NCI-H1694 (cell line): ENCODE data around the gene TMEFF2.
"Not testable (repeated sequence)": the region's sequence is repeated elsewhere in the genome, so short reads cannot be mapped to it uniquely, and the experiment has no call there.

Source experiments
- DNase-seq: peaks from one replicate; lab custom pipeline; 2025; lab: John Stamatoyannopoulos, UW

Gene TMEFF2

DNA sequence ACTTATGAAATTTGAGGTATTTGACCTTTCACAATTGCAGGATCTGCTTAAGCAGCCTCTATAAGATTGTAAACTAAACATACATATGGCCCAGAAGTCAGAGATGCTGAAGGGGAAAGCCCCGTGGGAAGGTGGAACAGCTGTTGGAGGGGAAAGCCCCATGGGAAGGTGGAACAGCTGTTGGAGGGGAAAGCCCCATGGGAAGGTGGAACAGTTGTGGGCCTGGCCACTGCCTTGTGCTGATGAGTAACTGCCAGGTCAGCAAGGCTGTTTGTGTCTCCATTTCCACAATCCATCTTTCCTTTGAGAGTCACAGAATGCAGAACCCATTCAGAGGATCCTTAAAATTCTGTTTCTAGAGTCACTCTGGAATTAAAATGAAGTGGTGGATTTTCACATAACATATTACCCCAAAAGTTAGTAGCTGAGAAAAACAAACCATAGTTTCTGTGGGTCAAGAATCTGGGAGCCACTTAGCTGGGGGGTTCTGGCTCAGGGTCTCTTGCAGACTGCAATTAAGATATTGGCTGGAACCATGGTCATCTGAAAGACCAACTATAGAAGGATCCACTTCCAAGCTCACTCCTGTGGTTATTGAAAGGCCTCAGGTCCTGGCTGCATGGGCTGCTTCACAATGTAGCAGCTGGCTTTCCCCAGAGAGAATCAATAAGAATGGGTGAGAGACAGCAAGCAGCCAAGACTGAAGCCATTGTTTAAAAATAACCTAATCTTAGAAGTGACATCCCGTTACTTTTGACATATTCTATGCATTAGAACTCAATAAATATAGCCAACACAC, 261.2 kb downstream of the TMEFF2 start:
- DNase-seq: no peak

DNA sequence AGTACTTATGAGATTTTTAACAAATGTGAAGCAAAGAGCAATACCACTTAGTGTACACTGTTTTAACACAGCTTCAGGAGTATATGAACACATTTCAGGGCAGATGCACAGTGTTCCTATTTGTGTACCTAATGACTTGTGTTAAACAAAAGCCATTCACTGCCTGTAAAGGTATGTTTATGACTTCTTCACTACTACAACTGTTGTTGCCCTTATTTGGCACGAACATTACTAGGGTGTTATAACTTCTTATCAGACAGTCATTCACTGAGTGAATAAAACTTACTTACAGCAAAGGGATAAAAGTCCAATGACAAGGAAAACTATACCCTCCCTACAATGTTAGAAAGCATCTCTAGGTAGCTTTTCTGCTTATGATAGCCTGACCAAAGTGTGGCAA, 262.4 kb downstream of the TMEFF2 start:
- DNase-seq: no peak

DNA sequence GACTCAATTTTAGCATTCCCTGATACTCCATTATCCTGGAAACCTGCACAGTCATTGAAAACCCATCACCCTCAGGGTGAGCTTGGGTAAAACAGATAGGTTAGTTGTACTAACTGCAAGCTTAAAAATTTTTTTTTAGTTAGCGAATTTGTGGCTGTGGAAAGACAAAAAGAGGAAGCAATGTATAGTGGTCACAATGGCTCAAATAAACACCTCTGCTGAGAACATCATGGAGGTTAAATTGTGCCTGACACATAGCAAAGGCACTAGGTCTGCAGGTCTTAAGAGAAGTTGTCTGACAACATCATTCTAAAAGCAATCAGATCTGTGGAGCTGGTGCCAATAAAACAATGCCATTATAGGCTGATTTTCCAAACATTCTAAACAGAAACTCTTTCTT, 263.4 kb downstream of the TMEFF2 start:
- DNase-seq: no peak

DNA sequence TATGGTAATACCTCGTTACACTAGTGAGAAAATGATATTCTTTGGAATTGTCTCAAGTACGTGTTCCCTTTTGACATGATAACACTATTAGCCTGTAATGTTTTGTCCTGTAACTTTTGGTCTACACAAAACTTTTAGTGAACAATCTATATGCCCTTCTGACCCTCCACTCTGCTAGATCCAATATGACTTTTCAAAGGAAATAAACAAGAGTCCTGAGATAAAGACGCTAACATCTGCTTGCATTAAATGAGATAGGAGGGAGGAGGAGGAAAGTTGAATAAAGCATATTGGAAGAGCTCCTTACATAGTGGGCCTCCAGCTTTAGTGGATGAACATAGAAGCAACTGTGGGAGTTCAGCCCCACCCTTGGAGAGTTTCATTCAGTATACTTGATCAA, 264.5 kb downstream of the TMEFF2 start:
- no peak for DNase-seq

DNA sequence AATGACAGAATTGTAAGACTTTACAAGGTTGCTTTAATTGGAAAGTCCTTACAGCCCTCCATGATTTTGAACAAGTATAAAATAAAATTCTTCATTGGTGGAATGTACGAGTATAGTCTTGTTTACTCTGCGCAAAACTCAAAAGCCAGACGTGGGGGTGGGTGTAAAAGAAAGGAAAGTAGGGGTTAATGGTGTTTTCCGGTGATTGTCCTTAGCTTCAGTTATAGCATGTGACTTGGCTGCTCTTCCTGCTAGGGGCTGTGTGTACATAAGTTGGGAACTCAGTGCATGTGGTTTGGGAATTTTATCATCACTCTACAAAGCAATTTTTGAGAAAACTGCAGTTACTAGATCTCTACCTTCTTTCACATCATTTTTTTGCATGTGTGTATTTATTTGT, 265.4 kb downstream of the TMEFF2 start:
- DNase-seq: no peak

DNA sequence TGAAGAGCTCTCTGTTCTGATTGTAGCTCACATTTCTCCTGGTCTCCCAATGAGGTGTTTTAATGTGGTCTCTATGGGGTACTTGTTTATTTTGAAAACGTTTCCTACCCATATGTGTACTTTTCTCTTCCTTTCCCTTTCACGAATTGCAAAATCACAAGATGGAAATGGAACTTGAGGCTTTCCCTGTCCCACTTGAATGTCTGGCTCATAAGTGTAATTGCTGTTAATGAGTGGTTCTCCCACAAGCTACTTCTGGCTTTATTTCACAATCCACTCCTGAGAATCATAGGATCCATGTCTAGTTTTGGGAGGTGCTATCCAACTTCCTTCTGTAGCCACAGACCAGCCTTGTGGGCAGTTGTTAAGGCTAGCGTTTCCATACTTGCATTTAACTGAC, 266.7 kb downstream of the TMEFF2 start:
- no peak for DNase-seq

DNA sequence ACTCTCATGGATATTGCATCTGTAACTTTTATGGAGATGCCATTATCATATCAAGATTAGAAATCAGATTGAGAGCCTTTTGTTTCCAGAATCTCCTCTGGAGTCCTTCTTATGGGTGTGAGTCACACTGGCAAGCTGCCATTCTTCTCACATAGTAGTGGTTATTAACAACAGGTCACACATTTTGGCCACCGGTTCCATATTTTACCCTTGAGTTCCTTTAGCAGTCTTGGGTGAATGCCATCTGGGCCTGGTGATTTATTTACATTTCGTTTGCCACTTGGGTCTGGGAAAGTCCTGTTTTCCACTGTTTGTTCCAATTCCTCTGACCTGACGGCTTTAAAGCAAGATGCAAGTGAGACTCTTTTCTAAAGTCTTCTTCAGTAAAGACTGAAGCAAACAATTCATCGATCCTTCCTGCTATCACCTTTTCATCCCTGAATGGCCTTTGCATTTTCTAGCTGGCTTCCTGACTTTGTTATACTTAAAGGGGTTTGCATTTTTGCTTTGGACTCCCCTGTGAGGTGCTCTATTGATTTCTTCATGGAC, 267.3 kb downstream of the TMEFF2 start:
- DNase-seq: no peak

DNA sequence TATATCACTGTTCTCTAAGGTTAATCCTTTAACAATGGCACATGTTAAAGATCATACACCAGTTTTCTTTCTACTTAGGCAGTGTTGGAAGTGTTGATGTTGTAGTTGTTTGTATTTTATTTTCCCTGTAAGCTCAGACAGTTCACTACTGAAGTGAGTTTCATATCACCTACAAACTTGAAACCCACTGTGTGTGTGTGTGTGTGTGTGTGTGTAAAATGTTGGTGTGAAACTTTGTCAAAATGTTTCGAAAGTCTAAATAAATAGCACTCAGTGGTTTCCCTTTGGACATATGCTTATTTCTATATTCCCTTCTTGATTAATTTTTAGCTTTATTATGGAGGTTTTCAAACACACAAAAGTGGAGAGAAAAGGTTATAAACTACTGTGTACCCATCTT, 268.1 kb downstream of the TMEFF2 start:
- no peak for DNase-seq

DNA sequence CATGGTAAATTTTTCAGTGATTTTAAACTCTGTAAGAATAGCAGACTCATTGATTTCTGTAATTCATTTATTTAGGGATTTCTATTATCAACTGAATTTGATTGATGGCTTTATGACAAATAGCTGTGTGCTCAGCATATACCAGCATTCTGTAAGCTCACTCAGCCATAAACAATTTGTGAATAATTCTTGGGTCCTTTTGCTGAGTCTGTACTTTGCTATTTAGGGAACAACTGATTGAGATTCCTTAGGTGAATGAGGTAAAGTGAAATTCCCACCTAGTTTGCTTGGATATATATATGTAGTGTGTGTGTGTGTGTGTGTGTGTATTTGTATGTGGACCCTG, 271.1 kb downstream of the TMEFF2 start:
- no peak for DNase-seq

DNA sequence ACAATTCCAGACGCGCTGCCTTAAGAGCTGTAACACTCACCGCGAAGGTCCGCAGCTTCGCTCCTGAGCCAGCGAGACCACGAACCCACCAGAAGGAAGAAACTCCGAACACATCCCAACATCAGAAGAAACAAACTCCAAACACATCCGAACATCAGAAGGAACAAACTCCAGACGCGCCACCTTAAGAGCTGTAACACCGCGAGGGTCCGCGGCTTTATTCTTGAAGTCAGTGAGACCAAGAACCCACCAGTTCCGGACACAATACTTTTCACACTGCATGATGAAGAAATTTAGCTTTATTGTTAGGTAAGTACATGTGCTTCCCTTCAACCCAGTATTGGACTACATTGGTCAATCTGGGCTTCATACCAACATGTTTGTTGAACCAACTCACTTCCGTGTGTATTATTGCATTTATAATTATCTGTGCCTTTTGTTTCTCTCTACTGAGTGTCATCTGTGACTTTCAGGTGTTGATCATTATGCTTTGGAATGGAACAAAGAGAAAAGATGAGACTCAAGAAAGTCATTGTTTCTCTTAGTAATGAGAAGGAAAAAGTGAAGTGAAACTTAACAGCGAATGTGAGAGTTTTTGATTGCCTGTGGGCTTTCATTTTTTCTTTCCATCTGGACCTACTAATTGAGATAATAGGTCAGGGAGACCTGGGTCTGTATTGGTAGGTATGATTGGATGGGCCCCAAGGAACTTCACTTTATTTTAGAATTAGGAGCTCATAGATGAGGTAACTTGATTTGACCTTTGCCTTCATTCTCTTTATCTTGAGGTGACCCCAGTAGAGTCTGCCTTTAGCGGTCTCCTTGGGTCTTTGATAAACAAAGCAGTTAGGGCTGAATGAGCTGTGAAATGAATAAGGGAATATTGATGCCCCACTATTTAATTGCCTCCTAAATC, 271.7 kb downstream of the TMEFF2 start:
- no peak for DNase-seq

DNA sequence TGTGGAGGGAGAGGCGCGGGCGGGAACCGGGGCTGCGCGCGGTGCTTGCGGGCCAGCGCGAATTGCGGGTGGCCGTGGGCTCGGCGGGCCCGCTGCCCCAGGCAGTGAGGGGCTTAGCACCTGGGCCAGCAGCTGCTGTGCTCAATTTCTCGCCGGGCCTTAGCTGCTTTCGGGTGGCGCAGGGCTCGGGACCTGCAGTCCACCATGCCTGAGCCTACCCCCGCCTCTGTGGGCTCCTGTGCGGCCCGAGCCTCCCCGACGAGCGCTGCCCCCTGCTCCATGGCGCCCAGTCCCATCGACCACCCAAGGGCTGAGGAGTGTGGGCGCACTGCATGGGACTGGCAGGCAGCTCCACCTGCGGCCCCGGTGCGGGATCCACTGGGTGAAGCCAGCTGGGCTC, 273.1 kb downstream of the TMEFF2 start:
- DNase-seq: not testable (repeated sequence)

DNA sequence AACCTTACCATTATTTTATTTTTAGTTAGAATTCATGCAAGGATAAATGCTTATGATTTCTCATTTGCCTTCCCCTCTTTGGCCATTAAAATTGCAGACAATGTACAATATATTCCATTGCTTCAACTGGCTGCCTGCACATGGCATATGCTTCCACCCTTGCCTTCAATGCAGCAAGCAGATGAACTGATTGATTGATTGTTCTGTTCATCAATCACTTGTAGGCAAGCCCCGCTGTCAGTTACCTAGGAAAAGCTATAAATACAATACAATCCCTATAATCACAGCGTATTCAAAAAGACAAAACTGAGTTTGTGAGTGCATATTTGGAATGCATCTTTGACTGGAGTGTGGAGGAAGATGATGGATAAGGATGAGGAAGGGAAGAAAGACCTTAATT, 274.2 kb downstream of the TMEFF2 start:
- DNase-seq: no peak

DNA sequence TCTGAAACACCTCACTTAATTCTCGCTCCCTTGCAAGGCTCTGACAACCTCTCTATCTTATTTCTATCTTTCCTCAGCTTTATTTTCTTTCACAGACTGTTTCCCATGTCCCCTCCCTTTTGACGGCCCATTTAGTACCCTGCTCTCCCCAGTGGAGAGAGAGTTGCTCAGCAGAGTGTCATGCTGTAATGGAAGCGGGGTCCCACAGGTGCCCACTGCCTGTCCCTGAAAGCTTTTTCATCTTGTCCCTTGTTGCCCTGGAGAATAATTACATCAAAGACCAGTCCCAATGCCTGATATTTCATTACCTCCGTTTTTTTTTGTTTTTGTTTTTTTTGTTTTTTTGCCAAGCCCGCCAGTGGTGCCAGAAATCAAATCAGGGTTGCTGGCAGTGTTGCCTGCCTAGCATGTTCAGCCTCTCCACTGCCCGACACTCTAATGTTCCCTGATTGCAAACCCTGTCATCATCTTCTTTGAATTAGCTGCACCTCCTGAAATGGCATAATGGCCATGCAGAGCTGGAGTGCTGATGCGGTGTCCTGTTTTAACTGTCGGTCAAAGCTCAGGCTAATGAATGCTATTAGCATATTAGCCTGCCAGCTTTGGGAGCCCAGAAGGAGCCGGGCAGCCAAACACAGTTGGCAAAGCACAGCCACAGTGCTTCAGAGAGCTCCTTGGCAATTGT, 276.6 kb downstream of the TMEFF2 start:
- no peak for DNase-seq

DNA sequence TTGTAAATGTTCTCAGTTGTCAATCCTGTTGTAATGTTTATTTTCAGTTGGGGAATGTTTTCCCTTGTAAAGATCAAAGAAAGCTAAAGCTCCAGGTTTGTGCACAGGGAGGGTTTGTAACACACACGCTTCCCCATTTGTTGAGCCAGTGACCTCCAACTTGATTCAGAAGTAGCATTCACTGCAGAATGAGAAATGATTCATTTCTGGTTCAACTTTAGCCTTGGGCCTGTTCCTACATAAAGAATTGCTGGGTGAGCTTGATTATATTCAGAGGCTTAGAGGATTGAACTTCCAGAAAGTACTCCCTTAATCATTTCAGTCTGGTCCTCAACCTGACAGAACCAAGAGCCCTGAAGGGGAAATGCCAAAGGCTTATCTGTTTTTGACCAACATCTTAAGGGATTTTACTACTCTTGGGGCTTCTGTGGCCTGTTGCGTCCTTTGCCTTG, 277.3 kb downstream of the TMEFF2 start:
- DNase-seq: no peak

DNA sequence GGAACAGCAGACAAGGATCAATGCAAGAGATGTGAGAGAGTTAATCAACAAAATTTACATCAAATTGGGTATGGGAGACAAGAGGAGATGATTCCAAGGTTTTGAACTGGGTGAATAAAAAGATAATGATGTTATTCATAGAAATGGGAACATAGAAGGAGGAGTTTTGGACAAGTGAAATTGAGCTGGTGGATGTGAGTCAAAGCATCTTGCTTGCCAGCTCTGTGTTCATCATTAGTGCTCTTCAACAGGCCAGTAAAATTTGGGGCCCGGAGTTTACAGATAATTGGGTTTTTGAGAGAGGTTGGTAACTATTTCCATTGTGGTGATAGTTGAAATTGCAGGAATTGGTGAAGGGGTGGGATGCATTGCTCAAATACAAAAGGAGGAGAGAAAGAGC, 277.9 kb downstream of the TMEFF2 start:
- DNase-seq: no peak

DNA sequence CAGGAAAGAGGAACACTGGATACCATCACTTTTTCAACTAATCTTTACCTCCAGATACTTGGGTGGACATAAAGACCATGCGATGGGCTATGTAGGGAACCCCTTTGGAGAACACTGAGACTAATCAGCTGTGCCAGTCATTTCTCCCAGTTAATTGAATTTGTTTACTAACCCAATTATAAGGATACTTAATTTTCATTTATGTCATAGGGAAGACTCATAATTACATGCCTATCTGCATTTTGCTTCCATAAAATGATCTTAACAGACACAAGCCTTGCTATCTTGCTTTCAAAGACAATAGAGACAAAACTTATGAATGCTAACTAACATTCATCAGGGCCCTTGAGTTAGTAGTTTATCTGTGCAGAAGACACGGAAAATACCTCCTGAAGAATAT, 279.0 kb downstream of the TMEFF2 start:
- no peak for DNase-seq

DNA sequence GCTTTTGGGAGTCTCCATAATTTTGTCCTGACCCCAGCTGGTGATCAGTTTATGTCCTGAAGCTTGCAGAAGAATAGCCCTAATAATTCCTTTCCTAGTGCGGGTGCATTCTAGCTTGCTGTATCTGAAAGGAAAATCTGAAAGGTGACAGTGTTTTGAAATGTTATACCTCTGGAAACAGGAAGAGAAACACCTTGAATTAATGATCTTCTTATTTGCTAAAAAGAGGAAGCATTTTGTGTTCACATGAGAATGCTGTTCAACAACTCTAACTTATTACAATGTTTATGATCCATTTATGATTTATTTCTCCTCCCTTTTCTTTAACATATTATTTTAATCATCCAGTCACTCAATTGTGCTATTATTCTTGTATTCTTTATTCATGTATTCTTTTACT, 280.9 kb downstream of the TMEFF2 start:
- DNase-seq: no peak

DNA sequence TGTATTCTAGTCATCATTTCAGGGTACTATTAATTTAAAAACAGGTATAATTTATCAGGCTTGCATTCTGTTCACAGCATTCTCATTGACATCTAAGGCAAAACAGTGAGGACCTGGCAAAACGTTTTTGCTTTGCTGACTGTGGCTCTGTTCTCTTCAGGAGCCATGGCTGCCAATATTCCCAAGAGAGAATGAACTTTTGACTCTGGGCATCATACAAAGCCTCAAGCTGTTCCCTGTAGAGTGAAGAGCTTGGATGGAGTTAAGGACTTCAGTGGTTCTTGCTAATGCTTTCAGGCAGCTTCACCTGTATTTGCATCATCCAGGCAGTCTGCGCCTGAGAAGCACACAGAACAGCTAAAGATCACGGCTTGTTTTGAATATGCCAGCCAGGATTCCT, 282.0 kb downstream of the TMEFF2 start:
- DNase-seq: no peak

DNA sequence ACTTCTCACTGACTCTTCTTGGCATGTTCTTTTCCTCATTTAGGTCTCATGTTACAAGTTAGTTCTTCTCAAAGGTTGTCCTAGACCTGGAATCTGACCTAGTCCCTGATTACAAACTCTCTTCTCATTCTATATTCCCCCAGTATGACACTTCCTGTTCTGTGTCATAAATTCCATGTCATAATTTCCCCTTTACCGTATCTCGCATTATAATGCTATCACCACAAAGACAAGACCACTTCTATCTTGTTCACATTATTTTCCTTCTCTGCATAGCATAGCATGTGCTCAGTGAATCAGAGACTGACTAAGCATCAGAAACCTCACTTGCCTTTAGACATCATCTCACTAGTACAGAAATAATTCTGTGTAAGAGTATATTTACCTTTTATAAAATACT, 284.2 kb downstream of the TMEFF2 start:
- no peak for DNase-seq

DNA sequence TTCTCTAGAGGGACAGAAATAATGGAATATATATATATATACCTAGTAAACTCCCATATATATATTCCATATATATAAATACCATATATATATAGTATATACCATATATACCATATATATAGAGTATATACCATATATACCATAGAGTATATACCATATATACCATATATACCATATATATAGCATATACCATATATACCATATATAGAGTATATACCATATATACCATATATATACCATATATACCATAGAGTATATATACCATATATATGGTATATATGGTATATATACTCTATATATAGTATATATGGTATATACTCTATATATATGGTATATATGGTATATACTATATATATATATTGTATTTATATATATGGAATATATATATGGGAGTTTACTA, 285.9 kb downstream of the TMEFF2 start:
- DNase-seq: no peak

DNA sequence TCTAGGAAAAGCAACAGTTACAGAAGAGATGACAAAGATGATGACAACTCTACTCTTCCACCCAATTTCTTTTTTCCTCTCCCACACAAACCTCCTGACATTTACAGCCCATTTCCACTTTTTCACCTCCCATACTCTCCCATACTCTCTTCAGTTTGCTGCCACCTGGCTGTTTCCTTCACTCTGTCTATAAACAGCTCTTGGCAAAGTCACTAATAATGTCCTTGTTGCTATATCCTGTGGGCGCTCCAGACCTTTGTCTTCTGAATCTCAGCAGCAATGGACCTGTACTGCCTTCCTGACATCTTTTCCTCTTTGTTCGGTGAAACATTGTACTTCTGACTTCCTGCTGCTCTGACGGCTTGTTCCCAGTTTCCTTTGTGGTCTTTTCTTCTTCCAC, 287.2 kb downstream of the TMEFF2 start:
- no peak for DNase-seq

DNA sequence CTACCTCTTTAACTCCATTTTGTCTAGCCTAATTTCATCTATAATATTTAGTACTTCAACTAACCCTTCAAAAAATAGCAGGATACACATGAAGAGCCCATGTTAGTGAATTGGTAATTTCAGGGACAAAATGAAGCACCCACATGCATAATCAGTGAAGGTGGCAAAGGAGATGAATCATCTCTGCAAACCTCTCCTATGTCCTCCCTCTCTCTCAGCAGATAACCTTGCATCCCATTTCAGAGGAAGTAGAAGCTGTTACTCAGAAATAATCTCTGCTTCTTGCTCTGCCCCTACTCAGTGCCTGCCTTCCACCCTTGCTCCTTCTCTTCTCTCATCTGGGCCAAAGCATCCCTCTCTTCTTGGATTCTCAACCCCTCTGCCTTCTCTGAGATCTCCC, 287.6 kb downstream of the TMEFF2 start:
- no peak for DNase-seq

DNA sequence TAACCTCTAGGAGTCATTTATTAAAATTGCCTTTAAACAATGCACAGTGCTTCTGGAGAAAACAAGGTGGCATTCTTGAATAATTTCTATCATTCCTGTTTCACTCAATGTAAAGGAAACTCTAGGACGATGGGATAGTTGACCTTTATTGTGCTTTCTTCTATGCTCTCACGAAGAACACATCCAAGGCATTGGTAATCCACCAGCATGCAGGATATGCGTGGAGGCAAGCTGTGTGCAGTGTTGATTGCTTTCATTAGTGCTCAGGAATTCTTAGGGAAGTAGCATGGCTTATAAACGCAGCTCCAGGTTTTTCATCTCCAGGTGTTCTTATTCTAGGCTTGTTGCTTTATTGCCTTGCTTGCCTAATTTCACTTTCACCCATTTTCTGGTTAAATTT, 289.4 kb downstream of the TMEFF2 start:
- no peak for DNase-seq
